Mucosa of descending colon (tissue), 3 donors: ENCODE data around the gene STPG3. TPM values are rescaled to one million over a fixed set of nuclear protein-coding genes. Genes with fewer than 3 reads are reported as not detected.

Experiments
- ATAC-seq: fragments of 200-7000 bp; cut with Tn5 transposase; one replicate; pipeline ENCODE4 v1.9.1; 2020; ENCODE audit warnings: mild to moderate bottlenecking, moderate library complexity
- DNase-seq, 3 donors: peaks; one replicate each; pipeline ENCODE4 v3.0.0-alpha.2; 2020
- H3K36me3 ChIP-seq: fragments of 200-600 bp; one replicate; pipeline ENCODE4 v1.8.0; 2021; ENCODE audit warnings: low read depth, mild to moderate bottlenecking
- H3K4me1 ChIP-seq: fragments of 200-600 bp; one replicate; pipeline ENCODE4 v1.8.0; 2021; ENCODE audit warnings: low read depth, mild to moderate bottlenecking
- H3K4me3 ChIP-seq: fragments of 200-600 bp; one replicate; pipeline ENCODE4 v1.8.0; 2021; ENCODE audit warnings: mild to moderate bottlenecking
- H3K9me3 ChIP-seq: fragments of 200-600 bp; one replicate; pipeline ENCODE4 v1.8.0; 2021; ENCODE audit warnings: mild to moderate bottlenecking
- intact Hi-C, 2 donors: fragments of 100-400 bp; cut with DNase I in 1 of 2; cut with micrococcal nuclease in 1 of 2; formaldehyde crosslinking; loops; one replicate each; pipeline versions ENCODE4 v1.11.0 to v1.11.1; 2022; cut with DNase I, micrococcal nuclease
- total RNA-seq, 3 donors: library from RNA; stranded (reverse); fragmentation: NEBNext Ultra II Directional in 2 of 3; extraction: Animal tissue kit (Norgen Biotek cat#: 25700) in 2 of 3; gene quantifications; one replicate each; pipeline versions ENCODE4 v1.2.1 to v1.2.4, GENCODE V29; 2021 to 2023
- TF ChIP-seq, protein P1 (sequence below): fragments of 200-600 bp; IDR thresholded peaks from one replicate; pipeline ENCODE4 v1.8.0; 2022; ENCODE audit warnings: antibody characterized with exemption, mild to moderate bottlenecking
- donor health status: DM: no; HTN: no; CAD: no; lungs with moderate emphysema.
- donor health status: DM: no; HTN: no; CAD: no.
- donor health status: DM: no; HTN: yes; CAD: no.

STPG3 gene
- total RNA-seq, 3 donors from 2014 or later: not detected

DNA sequence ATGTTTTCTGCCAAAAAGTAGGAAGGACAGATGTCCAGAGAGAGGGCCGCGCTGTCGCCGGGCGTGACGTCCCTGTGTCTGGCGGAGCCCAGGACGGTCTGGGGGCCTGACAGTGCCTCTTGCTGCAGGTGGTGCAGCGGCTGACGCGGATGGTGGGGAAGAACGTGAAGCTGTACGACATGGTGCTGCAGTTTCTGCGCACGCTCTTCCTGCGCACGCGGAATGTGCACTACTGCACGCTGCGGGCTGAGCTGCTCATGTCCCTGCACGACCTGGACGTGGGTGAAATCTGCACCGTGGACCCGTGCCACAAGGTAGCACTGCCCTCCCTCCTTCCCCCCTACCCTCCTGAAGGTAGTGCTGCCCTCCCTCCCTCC lies 11.8 kb downstream of the STPG3 start:
- TF ChIP-seq, protein P1, sequence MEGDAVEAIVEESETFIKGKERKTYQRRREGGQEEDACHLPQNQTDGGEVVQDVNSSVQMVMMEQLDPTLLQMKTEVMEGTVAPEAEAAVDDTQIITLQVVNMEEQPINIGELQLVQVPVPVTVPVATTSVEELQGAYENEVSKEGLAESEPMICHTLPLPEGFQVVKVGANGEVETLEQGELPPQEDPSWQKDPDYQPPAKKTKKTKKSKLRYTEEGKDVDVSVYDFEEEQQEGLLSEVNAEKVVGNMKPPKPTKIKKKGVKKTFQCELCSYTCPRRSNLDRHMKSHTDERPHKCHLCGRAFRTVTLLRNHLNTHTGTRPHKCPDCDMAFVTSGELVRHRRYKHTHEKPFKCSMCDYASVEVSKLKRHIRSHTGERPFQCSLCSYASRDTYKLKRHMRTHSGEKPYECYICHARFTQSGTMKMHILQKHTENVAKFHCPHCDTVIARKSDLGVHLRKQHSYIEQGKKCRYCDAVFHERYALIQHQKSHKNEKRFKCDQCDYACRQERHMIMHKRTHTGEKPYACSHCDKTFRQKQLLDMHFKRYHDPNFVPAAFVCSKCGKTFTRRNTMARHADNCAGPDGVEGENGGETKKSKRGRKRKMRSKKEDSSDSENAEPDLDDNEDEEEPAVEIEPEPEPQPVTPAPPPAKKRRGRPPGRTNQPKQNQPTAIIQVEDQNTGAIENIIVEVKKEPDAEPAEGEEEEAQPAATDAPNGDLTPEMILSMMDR: no peak
- H3K9me3 ChIP-seq: no peaks in the 10 kb centered on the region
- intact Hi-C loops: no loop called here
- H3K36me3 ChIP-seq: peaks cover 3% of the 10 kb centered on the region
- H3K4me1 ChIP-seq: peaks cover 6% of the 10 kb centered on the region
- DNase-seq (peak in 1 of 3 donors; percentile 28), ATAC-seq (peak; percentile 10)
- no peak overlapping the region for H3K4me3 ChIP-seq

DNA sequence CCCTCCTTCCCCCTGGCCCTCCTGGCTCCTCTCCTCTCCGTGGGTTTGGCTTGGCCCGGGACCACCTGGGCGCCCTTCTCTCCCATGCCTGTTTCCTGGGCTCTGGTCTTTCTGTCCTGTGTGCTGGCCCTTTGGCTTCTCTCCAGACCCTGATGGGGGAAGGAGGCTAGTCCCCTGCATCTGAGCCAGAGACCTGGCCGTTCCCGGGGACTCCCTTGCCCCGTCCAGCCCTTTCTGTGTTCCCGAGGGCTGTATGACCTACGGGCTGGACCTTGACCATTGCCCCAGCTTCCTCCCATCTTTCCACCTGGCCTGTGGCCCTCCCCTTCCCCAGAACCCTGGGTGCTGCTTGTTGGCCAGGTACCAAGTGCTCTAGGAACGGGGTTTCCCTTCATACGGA lies 12.4 kb downstream of the STPG3 start:
- intact Hi-C loops: no loop called here
- no peak overlapping the region for H3K4me3 ChIP-seq
- peaks cover 3% of the 10 kb centered on the region for H3K36me3 ChIP-seq
- no peak for ATAC-seq
- DNase-seq: peak in 1 of 3 donors; percentile 22
- H3K4me1 ChIP-seq: peaks cover 9% of the 10 kb centered on the region
- H3K9me3 ChIP-seq: no peaks in the 10 kb centered on the region
- TF ChIP-seq, protein P1: no peak

GRCh38 chr9:137264067-137264466 lies 13.0 kb downstream of the STPG3 start:
- TF ChIP-seq, protein P1: no peak
- DNase-seq: peak in 1 of 3 donors; percentile 24
- Histone ChIP-seq H3K36me3 (peaks cover 3% of the 10 kb centered on the region), H3K9me3 (no peaks in the 10 kb centered on the region), H3K4me1 (peaks cover 15% of the 10 kb centered on the region), H3K4me3 (no peak overlapping the region)
- intact Hi-C loops: no loop called here
- ATAC-seq: no peak

DNA sequence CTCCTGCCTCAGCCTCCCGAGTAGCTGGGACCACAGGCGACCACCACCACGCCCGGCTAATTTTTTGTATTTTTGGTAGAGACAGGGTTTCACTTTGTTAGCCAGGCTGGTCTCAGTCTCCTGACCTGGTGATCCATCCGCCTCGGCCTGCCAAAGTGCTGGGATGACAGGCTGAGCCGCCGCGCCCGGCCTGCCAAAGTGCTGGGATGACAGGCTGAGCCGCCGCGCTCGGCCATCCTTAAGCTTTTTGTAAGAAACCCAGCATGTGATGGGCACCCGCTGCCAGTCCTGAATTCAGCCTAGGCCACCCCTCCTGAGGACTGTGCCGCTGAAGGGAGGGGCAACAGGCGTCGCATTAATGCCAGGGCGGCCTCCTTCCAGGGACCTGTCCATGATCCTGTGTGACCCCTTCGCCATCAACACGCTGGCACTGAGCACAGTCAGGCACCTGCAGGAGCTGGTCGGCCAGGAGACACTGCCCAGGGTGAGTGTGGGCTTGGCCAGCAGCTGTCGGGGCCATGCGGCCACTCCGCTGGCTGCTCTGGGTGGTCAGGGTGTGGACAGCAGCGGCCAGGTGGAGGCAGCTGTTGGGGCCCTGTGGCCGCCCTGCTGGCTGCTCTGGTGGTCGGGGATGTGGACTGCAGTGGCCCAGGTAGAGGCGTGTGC lies 14.5 kb downstream of the STPG3 start:
- ATAC-seq: no peak
- Histone ChIP-seq H3K9me3 (no peaks in the 10 kb centered on the region), H3K4me1 (peaks cover 22% of the 10 kb centered on the region), H3K36me3 (peaks cover 3% of the 10 kb centered on the region), H3K4me3 (no peak overlapping the region)
- intact Hi-C loops: no loop called here
- TF ChIP-seq, protein P1: no peak
- DNase-seq: no peak

DNA sequence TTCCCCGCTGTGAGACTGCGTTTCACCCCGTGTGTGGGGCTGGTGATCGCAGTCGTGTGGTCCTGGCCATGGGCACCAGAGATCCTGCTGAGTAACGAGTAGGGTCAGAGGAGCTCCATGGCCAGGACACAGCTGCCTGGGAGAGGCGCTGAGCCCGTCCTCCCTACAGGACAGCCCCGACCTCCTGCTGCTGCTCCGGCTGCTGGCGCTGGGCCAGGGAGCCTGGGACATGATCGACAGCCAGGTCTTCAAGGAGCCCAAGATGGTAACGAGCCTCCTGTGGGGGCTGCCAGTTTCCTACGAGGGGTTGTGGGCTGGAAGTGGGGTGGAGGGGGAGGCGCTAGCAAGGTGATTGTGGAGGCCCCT lies 15.1 kb downstream of the STPG3 start:
- ATAC-seq (no peak), DNase-seq (peak in 1 of 3 donors; percentile 53)
- intact Hi-C loops: no loop called here
- TF ChIP-seq, protein P1: no peak
- peaks cover 3% of the 10 kb centered on the region for H3K36me3 ChIP-seq
- no peak overlapping the region for H3K4me3 ChIP-seq
- peaks cover 22% of the 10 kb centered on the region for H3K4me1 ChIP-seq
- no peaks in the 10 kb centered on the region for H3K9me3 ChIP-seq
